Activated T-cell treated with anti-CD3 and anti-CD28 coated beads, Interleukin-2, amount 50 U/mL, for 48 hours (primary cell): ENCODE data around the gene MAVS.
"Not testable (repeated sequence)": the region's sequence is repeated elsewhere in the genome, so short reads cannot be mapped to it uniquely, and the experiment has no call there.

ENCODE experiments used
- DNase-seq, 2 experiments: peaks; one replicate each; pipeline ENCODE4 v3.0.0-alpha.2; 2020

MAVS gene

GRCh38 chr20:3857405-3857804 is 10.8 kb downstream of the MAVS start:
- DNase-seq = no peak

GRCh38 chr20:3858689-3859088 is 12.1 kb downstream of the MAVS start:
- DNase-seq = no peak

- no peak for DNase-seq
These were observed 14.6 kb downstream of the MAVS start for GRCh38 chr20:3861191-3861590.

DNA sequence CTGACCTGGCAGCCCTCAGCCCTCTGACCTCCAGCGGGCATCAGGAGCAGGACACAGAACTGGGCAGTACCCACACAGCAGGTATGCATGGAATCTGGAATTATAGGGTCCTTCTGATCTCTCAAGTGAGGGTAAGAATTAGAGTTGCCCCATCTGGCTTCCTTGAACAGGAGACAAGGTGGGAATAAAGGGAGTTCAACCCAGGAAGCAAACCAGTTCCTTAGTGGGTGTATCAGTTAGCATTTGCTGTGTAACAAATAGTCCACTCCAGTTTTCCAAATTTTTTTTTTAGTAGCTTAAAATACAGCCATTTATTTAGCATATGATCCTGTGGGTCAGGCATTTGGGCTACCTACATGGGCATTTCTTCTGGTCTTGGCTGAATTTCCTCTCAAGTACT is 15.7 kb downstream of the MAVS start:
- DNase-seq = no peak

DNA sequence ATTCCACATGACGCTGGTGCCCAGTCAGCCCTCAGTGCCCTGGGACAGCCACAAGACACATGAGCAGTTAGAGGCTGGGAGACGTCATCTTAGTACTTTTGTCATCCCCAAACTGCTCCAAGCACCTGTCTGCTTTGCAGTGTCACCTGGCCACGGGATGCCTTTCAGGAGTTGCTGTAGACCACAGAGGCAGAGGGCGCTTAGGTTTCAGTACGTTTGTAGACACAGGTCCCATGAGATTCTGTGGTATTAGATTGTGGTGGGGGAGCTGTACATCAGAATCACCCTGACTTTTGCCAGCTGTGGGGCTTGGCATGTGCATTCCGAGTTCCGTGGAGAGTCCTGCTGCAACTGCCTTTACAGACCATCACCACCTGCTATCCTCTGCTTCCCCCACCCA is 16.7 kb downstream of the MAVS start:
- DNase-seq = no peak

GRCh38 chr20:3864518-3864917 is 17.9 kb downstream of the MAVS start:
- no peak for DNase-seq

- no peak for DNase-seq
These were observed 18.7 kb downstream of the MAVS start for GRCh38 chr20:3865152-3865886.

DNA sequence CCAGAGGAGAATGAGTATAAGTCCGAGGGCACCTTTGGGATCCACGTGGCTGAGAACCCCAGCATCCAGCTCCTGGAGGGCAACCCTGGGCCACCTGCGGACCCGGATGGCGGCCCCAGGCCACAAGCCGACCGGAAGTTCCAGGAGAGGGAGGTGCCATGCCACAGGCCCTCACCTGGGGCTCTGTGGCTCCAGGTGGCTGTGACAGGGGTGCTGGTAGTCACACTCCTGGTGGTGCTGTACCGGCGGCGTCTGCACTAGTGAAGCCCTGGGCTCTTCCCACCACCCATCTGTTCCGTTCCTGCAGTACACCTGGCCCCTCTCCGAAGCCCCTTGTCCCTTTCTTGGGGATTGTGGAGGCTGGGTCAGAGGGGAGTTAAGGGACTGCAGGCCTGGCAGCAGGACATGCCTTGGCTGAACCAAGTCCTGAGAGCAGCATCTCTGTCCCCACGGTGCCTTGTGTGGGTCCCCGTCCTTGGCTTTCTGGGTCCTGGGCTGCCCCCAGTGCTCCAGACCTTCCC is 19.3 kb downstream of the MAVS start:
- DNase-seq = no peak

DNA sequence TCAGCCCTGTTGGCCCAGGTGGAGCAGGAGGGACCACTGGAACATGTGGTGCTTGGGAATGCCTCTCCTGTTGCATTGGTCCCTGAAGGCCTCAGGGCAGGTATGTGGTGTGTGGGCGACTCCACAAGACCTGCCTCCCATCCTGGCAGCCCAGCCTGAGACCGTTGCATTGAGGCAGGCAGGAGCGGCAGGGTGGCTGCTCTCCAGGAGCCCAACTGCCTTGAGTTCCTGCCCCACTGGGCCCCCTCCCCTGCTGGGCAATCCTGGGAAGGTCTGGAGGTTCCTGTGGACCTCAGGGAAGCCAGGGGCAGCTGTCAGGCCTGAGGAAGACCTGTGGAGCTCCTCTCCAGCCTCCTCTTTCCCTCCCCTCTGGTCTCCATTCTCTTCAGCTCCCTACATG is 19.8 kb downstream of the MAVS start:
- DNase-seq = no peak

DNA sequence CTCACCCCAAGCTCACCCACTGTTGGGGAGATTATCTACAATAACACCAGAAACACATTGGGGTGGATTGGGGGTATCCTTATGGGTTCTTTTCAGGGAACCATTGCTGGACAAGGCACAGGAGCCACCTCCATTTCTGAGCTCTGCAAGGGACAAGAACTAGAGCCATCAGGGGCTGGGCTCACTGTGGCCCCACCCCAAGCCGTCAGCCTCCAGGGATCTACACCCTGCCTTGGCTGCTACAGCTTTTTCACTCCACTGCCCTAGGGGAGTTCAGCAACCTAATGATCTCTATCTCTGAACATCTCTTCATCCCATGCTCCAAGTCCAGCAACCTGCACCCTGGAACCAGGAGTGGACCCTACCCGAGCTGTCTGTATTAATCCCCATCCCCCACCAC is 21.2 kb downstream of the MAVS start:
- DNase-seq = no peak

DNA sequence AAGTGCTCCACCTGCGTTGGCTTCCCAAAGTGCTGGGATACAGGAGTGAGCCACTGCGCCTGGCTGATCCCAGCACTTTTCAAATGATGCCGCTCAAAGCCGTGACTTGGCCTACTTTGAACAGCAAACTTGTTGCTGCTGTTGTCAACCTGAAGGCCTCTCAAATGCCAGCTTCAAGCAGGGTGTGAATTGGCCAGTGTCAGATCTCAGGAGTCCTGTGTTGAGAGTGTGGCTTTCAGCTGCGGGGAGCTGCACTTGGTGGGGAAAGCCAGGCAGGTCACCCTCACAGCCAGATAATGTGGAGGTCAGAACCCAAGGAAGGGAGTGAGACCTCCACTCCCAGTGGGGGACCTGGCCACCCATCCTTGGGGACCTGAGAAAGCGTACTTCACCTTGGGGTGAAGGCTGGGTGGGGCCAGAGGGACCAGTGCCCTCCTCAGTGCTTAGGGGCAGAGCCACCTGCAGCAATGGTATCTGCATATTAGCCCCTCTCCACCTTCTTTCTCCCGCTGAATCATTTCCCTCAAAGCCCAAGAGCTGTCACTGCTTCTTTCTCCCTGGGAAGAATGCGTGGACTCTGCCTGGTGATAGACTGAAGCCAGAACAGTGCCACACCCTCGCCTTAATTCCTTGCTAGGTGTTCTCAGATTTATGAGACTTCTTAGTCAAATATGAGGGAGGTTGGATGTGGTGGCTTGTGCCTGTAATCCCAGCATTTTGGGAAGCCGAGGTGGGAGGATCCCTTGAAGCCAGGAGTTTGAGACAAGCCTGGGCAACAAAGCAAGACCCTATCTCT is 23.4 kb downstream of the MAVS start:
- DNase-seq = no peak

- DNase-seq = no peak
These were observed 25.1 kb downstream of the MAVS start for GRCh38 chr20:3871550-3872265.

DNA sequence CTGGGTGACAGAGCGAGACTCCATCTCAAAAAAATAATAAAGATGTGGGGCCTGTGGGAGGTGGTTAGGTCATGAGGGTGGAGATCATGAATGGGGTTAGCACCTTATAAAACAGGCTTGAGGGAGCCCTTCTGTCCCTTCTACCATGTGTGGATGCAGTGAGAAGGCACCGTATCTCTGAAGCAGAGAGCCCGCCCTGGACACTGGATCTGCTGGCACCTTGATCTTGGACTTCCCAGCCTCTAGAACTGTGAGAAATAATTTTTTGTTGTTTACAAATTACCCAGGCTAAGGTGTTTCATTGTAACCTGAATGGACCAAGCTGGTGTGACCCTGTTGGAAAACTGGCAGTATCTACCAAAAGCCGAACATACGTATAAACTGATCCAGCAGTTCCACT is 26.9 kb downstream of the MAVS start:
- no peak for DNase-seq

- no peak for DNase-seq
These were observed 27.7 kb downstream of the MAVS start for GRCh38 chr20:3874194-3874844.

- no peak for DNase-seq
These were observed 28.8 kb downstream of the MAVS start for GRCh38 chr20:3875378-3875974.

DNA sequence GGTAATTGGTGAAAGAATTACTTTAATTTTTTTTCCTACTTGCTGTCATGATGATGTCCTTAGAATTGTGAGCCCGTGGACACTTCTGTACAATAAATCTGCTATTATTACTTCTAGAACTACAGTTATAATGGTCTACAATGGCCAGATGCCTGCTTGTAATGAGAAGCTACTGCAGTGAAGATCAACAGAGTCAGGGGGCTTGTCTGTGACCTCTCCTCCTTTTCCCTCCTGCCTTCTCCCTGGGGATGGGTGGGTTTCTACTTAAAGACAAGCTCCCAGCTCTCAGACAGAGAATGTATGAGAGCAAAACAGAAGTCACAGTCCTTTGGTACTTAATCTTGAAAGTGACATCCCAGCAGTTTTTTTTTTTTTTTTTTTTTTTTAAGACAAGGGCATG is 29.4 kb downstream of the MAVS start:
- no peak for DNase-seq

- no peak for DNase-seq
These were observed 30.0 kb downstream of the MAVS start for GRCh38 chr20:3876676-3877075.

DNA sequence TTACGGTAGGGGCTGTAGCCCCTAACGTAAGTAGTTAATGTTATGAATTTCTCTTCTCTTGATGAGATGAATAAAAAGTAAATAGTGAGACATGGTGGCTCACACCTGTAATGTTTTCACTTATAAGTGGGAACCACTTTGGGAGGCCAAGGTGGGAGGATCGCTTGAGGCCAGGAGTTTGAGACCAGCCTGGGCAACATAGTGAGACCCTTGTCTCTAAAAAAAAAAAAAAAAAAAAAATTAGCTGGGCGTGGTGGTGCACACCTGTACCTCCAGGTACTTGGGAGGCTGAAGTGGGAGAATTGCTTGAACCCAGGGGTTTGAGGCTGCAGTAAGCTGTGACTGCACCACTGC is 32.3 kb downstream of the MAVS start:
- DNase-seq = not testable (repeated sequence)

DNA sequence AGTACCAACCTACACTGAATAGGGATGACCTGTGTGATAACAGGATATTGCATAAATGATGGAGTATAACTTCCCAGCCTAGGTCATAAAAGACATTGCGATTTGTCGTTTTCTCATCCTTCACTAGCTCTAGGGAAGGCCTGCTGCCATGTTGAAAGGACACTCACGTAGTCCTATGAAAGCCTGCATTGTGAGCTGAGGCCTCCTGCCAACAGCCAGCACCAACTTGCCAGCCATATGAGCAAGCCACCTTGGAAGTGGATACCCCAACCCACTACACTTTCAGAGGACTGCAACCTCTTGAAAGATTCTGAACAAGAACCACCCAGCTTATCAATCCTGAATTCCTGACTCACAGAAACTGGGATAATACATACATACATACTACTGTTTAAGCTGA is 39.1 kb downstream of the MAVS start:
- no peak for DNase-seq

DNA sequence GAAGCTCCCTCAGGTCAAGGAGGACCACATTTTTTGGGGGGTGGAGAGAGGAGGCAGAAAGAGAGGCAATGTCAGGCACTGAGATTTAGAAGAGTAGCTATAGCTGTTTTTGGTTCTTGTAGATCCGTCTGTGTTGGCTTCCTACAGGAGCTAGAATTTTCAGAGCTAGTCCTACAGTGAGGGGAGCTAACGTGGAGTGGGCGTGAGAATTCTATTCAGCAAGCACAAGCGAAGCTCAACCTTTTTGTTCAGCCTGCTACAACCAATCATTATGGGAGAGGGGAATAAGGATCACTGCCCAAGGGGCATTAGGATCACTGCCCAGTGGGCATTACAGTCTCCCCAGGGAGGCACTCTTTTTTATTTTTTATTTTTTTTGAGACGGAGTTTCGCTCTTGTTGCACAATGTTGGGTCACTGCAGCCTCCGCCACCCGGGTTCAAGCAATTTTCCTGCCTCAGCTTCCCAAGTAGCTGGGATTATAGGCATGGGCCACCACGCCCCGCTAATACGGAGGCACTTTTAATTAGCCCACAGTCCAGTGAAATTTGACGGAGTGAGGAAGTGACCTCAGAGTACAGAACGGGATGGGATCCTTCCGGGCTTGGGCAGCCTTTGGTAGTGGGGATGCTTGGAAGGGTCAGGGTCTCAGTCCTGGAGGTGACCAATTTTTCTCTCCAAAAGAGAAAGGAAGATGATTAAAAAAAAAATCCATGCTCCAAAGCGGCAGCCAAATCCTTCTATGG is 41.4 kb downstream of the MAVS start:
- no peak for DNase-seq

DNA sequence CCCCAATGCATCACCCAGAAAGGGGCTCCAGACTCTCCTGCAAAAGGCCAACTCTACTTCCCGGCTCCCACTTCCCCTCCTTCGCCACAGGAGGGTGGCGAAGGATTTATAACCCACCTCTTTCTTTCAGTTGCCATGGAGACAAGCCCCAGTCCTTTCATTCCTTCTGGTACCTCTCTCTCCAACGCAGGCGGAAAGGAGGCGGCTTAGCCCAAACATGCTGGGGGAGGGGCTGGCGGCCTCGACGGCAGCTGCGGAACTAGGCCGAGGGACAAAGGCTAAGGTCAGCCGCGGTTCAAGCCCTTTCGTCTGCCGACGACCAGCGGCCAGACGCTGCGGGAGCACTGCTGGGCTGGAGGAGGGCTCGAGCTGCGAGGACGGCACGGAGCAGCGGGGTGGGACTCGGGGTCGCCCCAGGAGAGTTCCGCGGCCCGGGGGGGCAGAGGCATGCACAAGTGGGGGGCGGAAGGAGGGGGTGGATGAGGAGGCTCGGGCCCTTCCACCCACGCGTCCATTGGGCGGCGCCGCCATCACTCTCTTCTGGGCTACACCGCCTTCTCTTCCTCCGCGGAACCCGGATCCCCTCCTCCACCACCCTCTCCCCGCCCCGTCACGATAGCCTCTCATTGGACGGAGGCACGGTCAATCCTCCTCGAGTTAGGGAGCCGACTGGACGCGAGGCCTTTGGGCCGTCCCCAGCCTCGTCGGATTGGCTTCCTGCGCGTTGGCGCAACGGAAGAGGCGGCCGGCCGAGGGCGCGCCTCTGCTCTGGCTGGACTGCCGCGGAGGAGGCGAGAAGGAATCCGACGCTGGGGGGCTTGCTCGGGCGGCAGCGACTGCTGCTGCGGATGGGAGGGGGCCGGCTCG is 42.2 kb downstream of the MAVS start, which contains the start of gene PANK2:
PANK2 (plus strand) TSS at position 766 of the 867 bp plus-strand sequence.
- DNase-seq = peak; percentile 98
